ENCODE data around the gene SCG5. TPM values are rescaled to one million over a fixed set of nuclear protein-coding genes. Genes with fewer than 3 reads are reported as not detected.

Gene SCG5
- total and polyA plus RNA-seq, 2 donors (not counting 3 experiments of a cell fraction or from before 2014, with no cell fraction given) = 3.3 to 3.9 TPM

- no peak for TF ChIP-seq POLR2A (IDR thresholded peaks at IDR 0.05; ENCODE audit: low read depth, low read length)
- no peak for TF ChIP-seq EZH2 (IDR thresholded peaks at IDR 0.05; ENCODE audit: borderline replicate concordance, low read depth, low read length, severe bottlenecking)
- TF ChIP-seq CTCF (IDR thresholded peaks at IDR 0.05; ENCODE audit: extremely low read depth in 1 of 2, insufficient read depth in 1 of 2, low read depth in 1 of 2, low read length in 2 of 2) = no peak
- no peak for TF ChIP-seq MAX (IDR thresholded peaks at IDR 0.05; ENCODE audit: insufficient read depth, insufficient read length)
- TF ChIP-seq JUN (IDR thresholded peaks at IDR 0.05; ENCODE audit: borderline replicate concordance, insufficient read depth, insufficient read length, low read depth) = no peak
- TF ChIP-seq POLR2AphosphoS5 (IDR thresholded peaks at IDR 0.05; ENCODE audit: insufficient read depth, low read depth, low read length) = no peak
- no peak for TF ChIP-seq GATA2 (IDR thresholded peaks at IDR 0.05; ENCODE audit: insufficient read depth, insufficient read length, low read depth, low read length)
- TF ChIP-seq MYC (IDR thresholded peaks at IDR 0.05; ENCODE audit: low read depth, low read length) = no peak
- TF ChIP-seq FOS (IDR thresholded peaks at IDR 0.05; ENCODE audit: borderline replicate concordance, insufficient read depth, low read length) = no peak
- Histone ChIP-seq H3K4me2 (ENCODE audit: insufficient read depth, low read length) (no peak overlapping the region), H2AFZ (ENCODE audit: low read depth, low read length) (no peak overlapping the region), H3K36me3 (ENCODE audit: control insufficient read depth in 2 of 2, extremely low read depth in 1 of 2, insufficient read depth in 2 of 2, low read length in 2 of 2) (no peaks in the 10 kb centered on the region), H3K4me3 (replicated peaks in 1 of 3; ENCODE audit: insufficient read depth in 1 of 3, low read depth in 1 of 3, low read length in 3 of 3) (no peak overlapping the region), H3K79me2 (ENCODE audit: control insufficient read depth, insufficient read depth, low read length) (no peaks in the 10 kb centered on the region), H3K27ac (ENCODE audit: insufficient read depth, low read depth, low read length) (no peak overlapping the region), H3K9me1 (replicated peaks; ENCODE audit: control insufficient read depth, extremely low read depth, insufficient read depth, low read length) (no peaks in the 10 kb centered on the region), H3K27me3 (ENCODE audit: control insufficient read depth in 2 of 2, insufficient read depth in 2 of 2, low read length in 2 of 2) (no peaks in the 10 kb centered on the region), H3K9me3 (replicated peaks; ENCODE audit: control insufficient read depth, insufficient read depth, low read length) (no peaks in the 10 kb centered on the region), H4K20me1 (replicated peaks; ENCODE audit: control insufficient read depth, extremely low read depth, insufficient read depth, low read length) (no peaks in the 10 kb centered on the region), H3K9ac (replicated peaks; ENCODE audit: extremely low read depth, insufficient read depth, low read length) (no peak overlapping the region), H3K4me1 (ENCODE audit: control insufficient read depth, extremely low read depth, insufficient read depth, low read length) (no peaks in the 10 kb centered on the region)
- POLR2A ChIA-PET = no interaction called here
- FAIRE-seq (no peak), DNase-seq (ENCODE audit: low read depth, low spot score) (no peak)
- intact Hi-C loops (cut with micrococcal nuclease) = loop anchor here (10.0 kb wide), 1 partner anchor 60 kb away; no protein-coding TSS in a partner anchor
- dilution Hi-C loops (cut with MboI; ENCODE audit: extremely low pct_ligation_motif_present, low sequenced_read_pairs) = loop anchor here (25.0 kb wide), 1 partner anchor 313 kb away; no protein-coding TSS in a partner anchor
- CTCF ChIA-PET = interaction anchor here (0.9 to 1.8 kb wide), 2 partner anchors 12 to 135 kb away, joined by 4 to 7 read pairs; no protein-coding TSS in a partner anchor
- BruUV-seq (replicated peaks) = no TSS peak
Measured at GRCh38 chr15:32674681-32675080, 33.2 kb downstream of the SCG5 start.
